ENCODE results near the gene RIC1.
A peak's percentile ranks its signal among the peaks of the same experiment; 100 is the strongest.
"Not testable (repeated sequence)": the region's sequence is repeated elsewhere in the genome, so short reads cannot be mapped to it uniquely, and the experiment has no call there.

RIC1 gene

GRCh38 chr9:5791870-5792269 is 163.0 kb downstream of the RIC1 start:
- no peak for DNase-seq

- no peak for DNase-seq
These were observed 164.9 kb downstream of the RIC1 start for GRCh38 chr9:5793812-5794211.

- DNase-seq, result no peak
These were observed 167.4 kb downstream of the RIC1 start for GRCh38 chr9:5796298-5796697.

- no peak for DNase-seq
These were observed 169.7 kb downstream of the RIC1 start for GRCh38 chr9:5798581-5798980.

GRCh38 chr9:5799314-5799713 is 170.4 kb downstream of the RIC1 start:
- DNase-seq, result peak; percentile 14

- not testable (repeated sequence) for DNase-seq
These were observed 171.5 kb downstream of the RIC1 start for GRCh38 chr9:5800378-5800777.

- DNase-seq, result no peak
These were observed 172.2 kb downstream of the RIC1 start for GRCh38 chr9:5800969-5801738.

- no peak for DNase-seq
These were observed 172.8 kb downstream of the RIC1 start for GRCh38 chr9:5801739-5802113.

GRCh38 chr9:5805478-5805877 is 176.6 kb downstream of the RIC1 start:
- no peak for DNase-seq

GRCh38 chr9:5811751-5812150 is 182.8 kb downstream of the RIC1 start:
- DNase-seq, result no peak

GRCh38 chr9:5813824-5814223 is 184.9 kb downstream of the RIC1 start:
- DNase-seq, result no peak

- DNase-seq, result no peak
These were observed 186.6 kb downstream of the RIC1 start for GRCh38 chr9:5815461-5815860.

- DNase-seq, result no peak
These were observed 189.0 kb downstream of the RIC1 start for GRCh38 chr9:5817862-5818261.

GRCh38 chr9:5818424-5819142 is 189.7 kb downstream of the RIC1 start:
- DNase-seq, result no peak

GRCh38 chr9:5819174-5819573 is 190.3 kb downstream of the RIC1 start:
- no peak for DNase-seq

GRCh38 chr9:5820425-5820824 is 191.5 kb downstream of the RIC1 start:
- no peak for DNase-seq

GRCh38 chr9:5825223-5825622 is 196.3 kb downstream of the RIC1 start:
- DNase-seq, result no peak

Data from NCI-H748 treated with DMSO at 0.1 percent for 48 hours (cell line).